Left ventricle myocardium superior (tissue), 1 donor: ENCODE data around the gene CLN5. TPM values are rescaled to one million over a fixed set of nuclear protein-coding genes. Genes with fewer than 3 reads are reported as not detected.
"Not testable (repeated sequence)": the region's sequence is repeated elsewhere in the genome, so short reads cannot be mapped to it uniquely, and the experiment has no call there.

Experiments
- ATAC-seq: fragments of 200-7000 bp; cut with Tn5 transposase; one replicate; pipeline ENCODE4 v1.9.1; 2020; ENCODE audit warnings: mild to moderate bottlenecking, moderate library complexity
- DNase-seq: peaks from one replicate; pipeline ENCODE4 v3.0.0-alpha.2; 2020
- intact Hi-C: fragments of 100-400 bp; cut with micrococcal nuclease; formaldehyde crosslinking; loops from one replicate; pipeline ENCODE4 v1.11.0; 2022
- total RNA-seq: library from RNA; stranded (reverse); fragmentation: NEBNext Ultra II Directional; extraction: Animal tissue kit (Norgen Biotek cat#: 25700); gene quantifications from one replicate; pipeline ENCODE4 v1.2.1, GENCODE V29; 2021
- donor health status: DM: no; HTN: yes; CAD: no; lungs with severe emphysema.

Gene CLN5
- total RNA-seq, 1 donor from 2014 or later, result 16.8 TPM

- intact Hi-C loops, result no loop called here
- ATAC-seq (no peak), DNase-seq (no peak)
Measured at GRCh38 chr13:76973920-76974617, 17.8 kb upstream of the CLN5 start.

- no peak for ATAC-seq
- intact Hi-C loops, result no loop called here
- DNase-seq, result no peak
Measured at GRCh38 chr13:76974618-76974975, 17.3 kb upstream of the CLN5 start.

- DNase-seq (no peak), ATAC-seq (no peak)
- intact Hi-C loops, result no loop called here
Measured at GRCh38 chr13:76975863-76976262, 16.0 kb upstream of the CLN5 start.

- ATAC-seq, result no peak
- intact Hi-C loops, result no loop called here
Measured at GRCh38 chr13:76976490-76976889, 15.4 kb upstream of the CLN5 start.

GRCh38 chr13:76976929-76977328 is 15.0 kb upstream of the CLN5 start:
- intact Hi-C loops, result no loop called here
- DNase-seq (no peak), ATAC-seq (no peak)

More at GRCh38 chr13:76976490-76976889, 15.4 kb upstream of the CLN5 start:
- DNase-seq, result no peak

GRCh38 chr13:76980075-76980718 is 11.7 kb upstream of the CLN5 start:
- peak; percentile 97 for ATAC-seq
- intact Hi-C loops, result loop anchor here (5.0 kb wide), 1 partner anchor 313 kb away; no protein-coding TSS in a partner anchor
- peak; percentile 91 for DNase-seq

- intact Hi-C loops, result loop anchor here (5.0 kb wide), 1 partner anchor 315 kb away; no protein-coding TSS in a partner anchor
- ATAC-seq, result no peak
- DNase-seq, result no peak
Measured at GRCh38 chr13:76982061-76982460, 9.8 kb upstream of the CLN5 start.

- ATAC-seq (no peak), DNase-seq (no peak)
- intact Hi-C loops, result loop anchor here (5.0 kb wide), 1 partner anchor 316 kb away; no protein-coding TSS in a partner anchor
Measured at GRCh38 chr13:76983676-76984075, 8.2 kb upstream of the CLN5 start.

- no peak for DNase-seq
- intact Hi-C loops, result no loop called here
- ATAC-seq, result peak; percentile 14
Measured at GRCh38 chr13:76991432-76991795, 467 bp upstream of the CLN5 start.

- ATAC-seq (peak; percentile 11), DNase-seq (peak; percentile 34)
- intact Hi-C loops, result no loop called here
Measured at GRCh38 chr13:76992548-76993001, 694 bp downstream of the CLN5 start.

GRCh38 chr13:76993021-76993420 is 1.1 kb downstream of the CLN5 start:
- DNase-seq, result no peak
- intact Hi-C loops, result no loop called here
- ATAC-seq, result no peak

- intact Hi-C loops, result no loop called here
- ATAC-seq (no peak), DNase-seq (no peak)
Measured at GRCh38 chr13:76993473-76993872, 1.6 kb downstream of the CLN5 start.

- DNase-seq, result no peak
- intact Hi-C loops, result no loop called here
- no peak for ATAC-seq
Measured at GRCh38 chr13:76994281-76994680, 2.4 kb downstream of the CLN5 start.

GRCh38 chr13:77000475-77000874 is 8.6 kb downstream of the CLN5 start:
- DNase-seq, result no peak
- intact Hi-C loops, result no loop called here
- ATAC-seq, result no peak

- ATAC-seq (peak; percentile 25), DNase-seq (no peak)
- intact Hi-C loops, result no loop called here
Measured at GRCh38 chr13:77001540-77001939, 9.7 kb downstream of the CLN5 start.

- intact Hi-C loops, result no loop called here
- no peak for DNase-seq
- peak; percentile 51 for ATAC-seq
Measured at GRCh38 chr13:77001963-77002587, 10.2 kb downstream of the CLN5 start.

- intact Hi-C loops, result no loop called here
- ATAC-seq (peak; percentile 41), DNase-seq (no peak)
Measured at GRCh38 chr13:77002590-77003190, 10.8 kb downstream of the CLN5 start.

GRCh38 chr13:77008337-77008736 is 16.5 kb downstream of the CLN5 start:
- intact Hi-C loops, DNase-seq: not testable (repeated sequence)
- ATAC-seq, result peak; percentile 61

- DNase-seq (no peak), ATAC-seq (peak; percentile 71)
- intact Hi-C loops, result no loop called here
Measured at GRCh38 chr13:77009011-77009410, 17.1 kb downstream of the CLN5 start.

- intact Hi-C loops, ATAC-seq, DNase-seq: not testable (repeated sequence)
Measured at GRCh38 chr13:77009719-77010118, 17.8 kb downstream of the CLN5 start.
